ENCODE measurements around the gene RASL10A.

RASL10A gene

GRCh38 chr22:29268511-29269229 lies 46.8 kb downstream of the RASL10A start:
- Histone ChIP-seq H3K9me3 (ENCODE audit: low read depth, low read length) (no peaks in the 10 kb centered on the region), H3K27ac (peak overlapping the region; percentile 100), H3K4me3 (peak overlapping the region; percentile 99), H3K36me3 (ENCODE audit: insufficient read depth, low read length) (peaks cover 74% of the 10 kb centered on the region), H3K9ac (ENCODE audit: insufficient read length) (peak overlapping the region; percentile 100)
- TF ChIP-seq POLR2AphosphoS5 (IDR thresholded peaks at IDR 0.05; ENCODE audit: borderline replicate concordance, low read depth, low read length), result no peak
- DNase-seq (ENCODE audit: low read depth, low spot score), result no peak

- H3K36me3 ChIP-seq (ENCODE audit: insufficient read depth, low read length), result peaks cover 70% of the 10 kb centered on the region
These were observed 47.5 kb downstream of the RASL10A start, which contains the start of the genes EWSR1 and RHBDD3 for GRCh38 chr22:29267858-29268510. Gene EWSR1, plus strand, starts transcription at chr22:29268268. Its CDS starts 69 bp downstream, at chr22:29268337. Gene RHBDD3, minus strand, starts transcription at chr22:29267981. Its CDS starts 2,355 bp downstream, at chr22:29265626.

GRCh38 chr22:29267462-29267857 lies 48.0 kb downstream of the RASL10A start:
- Histone ChIP-seq H3K9ac (ENCODE audit: insufficient read length) (peak overlapping the region; percentile 100), H3K36me3 (ENCODE audit: insufficient read depth, low read length) (peaks cover 65% of the 10 kb centered on the region), H3K9me3 (ENCODE audit: low read depth, low read length) (no peaks in the 10 kb centered on the region), H3K4me3 (peak overlapping the region; percentile 99), H3K27ac (peak overlapping the region; percentile 100)
- DNase-seq (ENCODE audit: low read depth, low spot score), result no peak
- TF ChIP-seq EZH2 (IDR thresholded peaks at IDR 0.05) (no peak), FOXP2 (optimal IDR thresholded peaks at IDR 0.05; ENCODE audit: control extremely low read depth, extremely low read length, insufficient read depth) (no peak), POLR2AphosphoS5 (IDR thresholded peaks at IDR 0.05; ENCODE audit: borderline replicate concordance, low read depth, low read length) (no peak)

More at GRCh38 chr22:29267858-29268510, 47.5 kb downstream of the RASL10A start, which contains the start of the genes EWSR1 and RHBDD3:
- Histone ChIP-seq H3K4me3 (peak within 1 kb of the TSS; percentile 99), H3K27ac (peak within 1 kb of the TSS; percentile 100), H3K9ac (ENCODE audit: insufficient read length) (peak within 1 kb of the TSS; percentile 100), H3K9me3 (ENCODE audit: low read depth, low read length) (no peaks in the 10 kb centered on the region)
- peak; percentile 60 for DNase-seq (ENCODE audit: low read depth, low spot score)
- TF ChIP-seq FOXP2 (optimal IDR thresholded peaks at IDR 0.05; ENCODE audit: control extremely low read depth, extremely low read length, insufficient read depth) (no peak), POLR2AphosphoS5 (IDR thresholded peaks at IDR 0.05; ENCODE audit: borderline replicate concordance, low read depth, low read length) (peak; percentile 89)

DNA sequence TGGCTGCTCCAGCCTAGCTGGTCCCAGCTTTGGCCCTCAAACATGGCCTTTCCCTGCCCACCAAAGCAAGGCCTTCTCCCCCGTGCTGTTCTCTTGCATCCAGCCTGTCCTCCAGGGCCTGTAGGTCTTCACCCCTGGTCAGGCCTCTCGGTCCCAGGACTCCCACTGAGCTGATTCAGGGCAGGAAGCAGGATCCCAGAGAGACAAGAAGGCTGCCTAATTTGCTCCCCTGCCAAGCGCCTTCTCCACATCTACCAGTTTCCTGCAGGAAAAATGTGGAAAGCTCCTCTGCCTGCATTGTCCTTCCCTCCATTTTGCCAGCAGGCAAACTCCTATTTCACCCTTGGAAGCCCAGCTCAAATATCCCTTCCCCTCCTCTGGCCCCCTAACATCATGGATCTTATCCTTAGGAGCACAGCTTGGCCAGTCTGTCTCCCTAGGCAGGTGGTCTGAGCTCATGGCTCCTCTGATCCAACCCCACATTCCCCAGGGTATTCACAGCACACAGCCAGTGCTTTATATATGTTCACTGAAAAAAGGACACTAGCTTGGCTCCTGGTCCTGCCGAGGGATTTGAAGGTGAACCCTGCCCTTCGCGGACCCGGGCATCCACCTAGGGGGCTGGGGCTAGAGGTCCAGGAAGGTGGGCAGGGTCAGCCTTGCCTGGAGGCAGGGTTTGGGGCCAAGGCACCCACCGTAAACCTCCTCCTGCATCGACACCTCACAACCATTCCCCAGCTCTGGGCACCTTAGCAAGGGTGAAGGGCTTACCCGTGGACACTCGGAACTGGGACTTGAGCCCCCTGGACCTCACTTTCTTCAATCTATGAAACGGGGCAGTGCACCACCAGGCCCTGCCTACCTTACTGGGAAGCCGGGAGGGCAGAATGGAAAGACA lies 48.7 kb downstream of the RASL10A start:
- Histone ChIP-seq H3K27ac (peak overlapping the region; percentile 100), H3K4me3 (peak overlapping the region; percentile 99), H3K36me3 (ENCODE audit: insufficient read depth, low read length) (peaks cover 58% of the 10 kb centered on the region), H3K9ac (ENCODE audit: insufficient read length) (peak overlapping the region; percentile 100), H3K9me3 (ENCODE audit: low read depth, low read length) (no peaks in the 10 kb centered on the region)
- no peak for TF ChIP-seq FOXP2 (optimal IDR thresholded peaks at IDR 0.05; ENCODE audit: control extremely low read depth, extremely low read length, insufficient read depth)
- DNase-seq (ENCODE audit: low read depth, low spot score), result no peak

GRCh38 chr22:29265929-29266328 lies 49.6 kb downstream of the RASL10A start:
- peak overlapping the region; percentile 99 for H3K4me3 ChIP-seq
- DNase-seq (ENCODE audit: low read depth, low spot score), result no peak
- peaks cover 49% of the 10 kb centered on the region for H3K36me3 ChIP-seq (ENCODE audit: insufficient read depth, low read length)
- peak overlapping the region; percentile 46 for H3K9ac ChIP-seq (ENCODE audit: insufficient read length)
- TF ChIP-seq POLR2AphosphoS5 (IDR thresholded peaks at IDR 0.05; ENCODE audit: borderline replicate concordance, low read depth, low read length), result no peak
- no peak for TF ChIP-seq EZH2 (IDR thresholded peaks at IDR 0.05)
- no peak for TF ChIP-seq FOXP2 (optimal IDR thresholded peaks at IDR 0.05; ENCODE audit: control extremely low read depth, extremely low read length, insufficient read depth)
- H3K9me3 ChIP-seq (ENCODE audit: low read depth, low read length), result no peaks in the 10 kb centered on the region
- 0 out of 2 replicates have a peak overlapping the region, but pooled peaks have one; percentile 100 for H3K27ac ChIP-seq

- TF ChIP-seq EZH2 (IDR thresholded peaks at IDR 0.05), result no peak
- no peak for TF ChIP-seq FOXP2 (optimal IDR thresholded peaks at IDR 0.05; ENCODE audit: control extremely low read depth, extremely low read length, insufficient read depth)
- TF ChIP-seq POLR2AphosphoS5 (IDR thresholded peaks at IDR 0.05; ENCODE audit: borderline replicate concordance, low read depth, low read length), result no peak
- Histone ChIP-seq H3K36me3 (ENCODE audit: insufficient read depth, low read length) (peaks cover 43% of the 10 kb centered on the region), H3K9me3 (ENCODE audit: low read depth, low read length) (no peaks in the 10 kb centered on the region), H3K9ac (ENCODE audit: insufficient read length) (no peak overlapping the region), H3K27ac (no peak overlapping the region), H3K4me3 (no peak overlapping the region)
- no peak for DNase-seq (ENCODE audit: low read depth, low spot score)
These were observed 50.2 kb downstream of the RASL10A start for GRCh38 chr22:29265305-29265704.

DNA sequence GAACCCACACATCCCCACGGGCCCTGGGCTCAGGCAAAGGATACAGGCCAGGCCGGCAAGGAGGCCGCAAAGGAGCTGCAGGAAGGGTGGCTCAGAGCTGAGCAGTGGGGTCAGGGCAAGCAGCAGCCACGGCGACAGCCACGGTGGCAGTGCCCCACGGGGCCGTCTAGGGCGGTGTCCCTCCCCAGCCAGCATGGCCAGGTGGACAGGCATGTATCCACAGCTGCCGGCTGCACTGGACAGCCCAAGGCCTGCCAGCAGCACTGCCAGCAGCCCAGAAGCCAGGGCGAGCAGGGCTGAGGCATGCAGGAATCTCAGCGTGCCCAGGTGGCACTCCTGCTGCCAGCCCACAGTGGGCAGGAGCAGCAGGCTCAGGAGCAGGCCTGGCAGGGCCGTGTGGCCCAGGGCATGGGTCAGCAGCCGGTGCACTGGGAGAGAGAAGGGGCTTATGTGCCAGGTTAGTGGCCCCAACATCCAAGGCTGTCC lies 51.7 kb downstream of the RASL10A start:
- no peaks in the 10 kb centered on the region for H3K9me3 ChIP-seq (ENCODE audit: low read depth, low read length)
- no peak overlapping the region for H3K4me3 ChIP-seq
- no peak for DNase-seq (ENCODE audit: low read depth, low spot score)
- peaks cover 30% of the 10 kb centered on the region for H3K36me3 ChIP-seq (ENCODE audit: insufficient read depth, low read length)
- no peak overlapping the region for H3K9ac ChIP-seq (ENCODE audit: insufficient read length)
- H3K27ac ChIP-seq, result no peak overlapping the region
- TF ChIP-seq FOXP2 (optimal IDR thresholded peaks at IDR 0.05; ENCODE audit: control extremely low read depth, extremely low read length, insufficient read depth) (no peak), EZH2 (IDR thresholded peaks at IDR 0.05) (no peak), POLR2AphosphoS5 (IDR thresholded peaks at IDR 0.05; ENCODE audit: borderline replicate concordance, low read depth, low read length) (no peak)

Data from SK-N-MC (cell line).